ENCODE data around the gene STAC. TPM values are rescaled to one million over a fixed set of nuclear protein-coding genes. Genes with fewer than 3 reads are reported as not detected.

The STAC gene
- total and polyA plus RNA-seq, 8 donors = 0.29 to 7.2 (median 0.61) TPM; not detected in 4

DNA sequence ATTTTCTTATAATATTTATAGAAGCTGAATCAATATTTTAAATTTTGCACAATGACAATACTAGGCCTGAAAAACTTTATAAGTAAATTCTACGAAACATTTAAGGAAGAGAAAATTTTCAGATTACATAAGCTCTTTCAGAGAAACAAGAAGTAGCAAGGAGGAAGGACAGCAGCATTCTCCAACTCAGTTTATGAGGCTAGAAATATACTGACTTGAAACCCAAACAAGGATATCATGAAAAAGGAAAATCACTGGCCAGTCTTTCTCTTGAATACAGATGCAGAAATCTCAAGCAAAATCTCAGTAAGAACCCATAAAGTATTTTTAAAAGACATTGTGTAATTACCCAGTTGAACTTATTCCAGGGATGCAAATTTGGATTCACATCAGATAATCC, 121.3 kb downstream of the STAC start:
- Histone ChIP-seq H3K36me3 (no peaks in the 10 kb centered on the region), H3K27me3 (no peaks in the 10 kb centered on the region), H3K4me3 (no peak overlapping the region), H3K27ac (no peak overlapping the region), H3K9me3 (no peaks in the 10 kb centered on the region), H3K4me1 (no peaks in the 10 kb centered on the region)
- 76 to 96% (median 79%) methylated on average over 1 of the region's 1 CpG for WGBS, 5 donors
- TF ChIP-seq POLR2A (IDR thresholded peaks at IDR 0.05) (no peak), EP300 (IDR thresholded peaks at IDR 0.05) (no peak), POLR2AphosphoS5 (IDR thresholded peaks at IDR 0.05) (no peak)
- TF ChIP-seq, protein P1, sequence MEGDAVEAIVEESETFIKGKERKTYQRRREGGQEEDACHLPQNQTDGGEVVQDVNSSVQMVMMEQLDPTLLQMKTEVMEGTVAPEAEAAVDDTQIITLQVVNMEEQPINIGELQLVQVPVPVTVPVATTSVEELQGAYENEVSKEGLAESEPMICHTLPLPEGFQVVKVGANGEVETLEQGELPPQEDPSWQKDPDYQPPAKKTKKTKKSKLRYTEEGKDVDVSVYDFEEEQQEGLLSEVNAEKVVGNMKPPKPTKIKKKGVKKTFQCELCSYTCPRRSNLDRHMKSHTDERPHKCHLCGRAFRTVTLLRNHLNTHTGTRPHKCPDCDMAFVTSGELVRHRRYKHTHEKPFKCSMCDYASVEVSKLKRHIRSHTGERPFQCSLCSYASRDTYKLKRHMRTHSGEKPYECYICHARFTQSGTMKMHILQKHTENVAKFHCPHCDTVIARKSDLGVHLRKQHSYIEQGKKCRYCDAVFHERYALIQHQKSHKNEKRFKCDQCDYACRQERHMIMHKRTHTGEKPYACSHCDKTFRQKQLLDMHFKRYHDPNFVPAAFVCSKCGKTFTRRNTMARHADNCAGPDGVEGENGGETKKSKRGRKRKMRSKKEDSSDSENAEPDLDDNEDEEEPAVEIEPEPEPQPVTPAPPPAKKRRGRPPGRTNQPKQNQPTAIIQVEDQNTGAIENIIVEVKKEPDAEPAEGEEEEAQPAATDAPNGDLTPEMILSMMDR (IDR thresholded peaks at IDR 0.05) = no peak
- intact Hi-C loops (cut with DNase I; ENCODE audit: low total_unique reads) = no loop called here
- DNase-seq = no peak

DNA sequence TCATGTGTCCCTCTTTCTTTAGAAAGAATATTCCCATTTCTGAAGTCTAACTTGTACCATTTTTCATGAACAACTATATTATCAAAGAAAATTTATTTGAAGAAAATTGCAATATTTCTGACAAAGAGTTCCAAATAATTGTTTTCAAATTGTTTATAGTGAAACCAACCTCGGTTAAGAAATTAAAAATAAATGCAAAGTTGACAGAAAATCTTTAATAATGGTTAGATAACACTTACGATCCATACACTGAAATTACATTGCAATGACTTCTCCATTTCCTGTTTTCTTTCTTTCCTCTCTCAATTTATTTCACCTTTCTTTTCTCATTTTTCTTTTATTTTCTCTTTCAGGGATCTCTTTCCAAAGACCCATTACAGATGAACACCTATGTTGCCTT, 125.1 kb downstream of the STAC start:
- H3K9me3 ChIP-seq = no peaks in the 10 kb centered on the region
- no peaks in the 10 kb centered on the region for H3K27me3 ChIP-seq
- 59 to 85% (median 81%) methylated on average over 2 of the region's 2 CpGs for WGBS, 5 donors
- H3K4me1 ChIP-seq = no peaks in the 10 kb centered on the region
- no peak overlapping the region for H3K27ac ChIP-seq
- no peak overlapping the region for H3K4me3 ChIP-seq
- intact Hi-C loops (cut with DNase I; ENCODE audit: low total_unique reads) = no loop called here
- no peak for DNase-seq
- TF ChIP-seq POLR2AphosphoS5 (IDR thresholded peaks at IDR 0.05) = no peak
- no peak for TF ChIP-seq EP300 (IDR thresholded peaks at IDR 0.05)
- no peak for TF ChIP-seq POLR2A (IDR thresholded peaks at IDR 0.05)
- TF ChIP-seq, protein P1 (IDR thresholded peaks at IDR 0.05) = no peak
- no peaks in the 10 kb centered on the region for H3K36me3 ChIP-seq

DNA sequence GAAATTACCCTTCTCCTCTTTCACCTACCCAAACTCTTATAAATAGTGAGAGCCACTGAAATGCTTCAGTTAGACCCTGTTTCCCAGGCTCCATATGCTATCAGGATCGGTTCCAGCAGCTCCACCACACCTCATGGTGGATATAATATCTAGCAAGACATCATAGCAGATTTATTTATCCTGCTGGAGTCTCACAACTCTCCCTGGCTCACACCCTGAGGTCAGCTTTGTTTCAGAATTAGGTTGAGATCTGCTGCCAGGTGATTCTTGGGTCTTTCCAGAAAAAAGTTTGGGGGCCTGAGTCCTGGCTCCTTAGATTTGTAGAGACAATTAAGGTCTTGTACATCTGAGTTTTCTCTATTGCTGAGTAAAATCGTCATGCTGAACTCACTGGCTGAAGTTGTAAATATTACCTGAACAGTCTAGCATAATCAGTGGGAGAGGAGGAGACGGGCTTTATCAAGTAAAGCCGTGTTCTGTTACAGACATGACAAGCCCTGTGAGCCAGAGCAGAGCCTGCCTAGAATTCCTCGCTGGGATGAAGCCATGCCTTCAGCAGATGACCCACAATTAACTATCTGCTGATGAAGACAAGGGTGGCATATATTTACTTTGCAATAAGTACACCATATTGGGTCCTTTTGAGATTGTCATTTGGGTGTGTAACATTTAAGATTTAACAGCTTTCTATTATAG, 131.6 kb downstream of the STAC start:
- no peaks in the 10 kb centered on the region for H3K4me1 ChIP-seq
- H3K9me3 ChIP-seq = no peaks in the 10 kb centered on the region
- peak in 1 of 2 donors; percentile 20 for DNase-seq
- H3K27ac ChIP-seq = no peak overlapping the region
- no peaks in the 10 kb centered on the region for H3K36me3 ChIP-seq
- no peaks in the 10 kb centered on the region for H3K27me3 ChIP-seq
- TF ChIP-seq, protein P1 (IDR thresholded peaks at IDR 0.05) = no peak
- TF ChIP-seq POLR2A (IDR thresholded peaks at IDR 0.05) (no peak), EP300 (IDR thresholded peaks at IDR 0.05) (no peak), POLR2AphosphoS5 (IDR thresholded peaks at IDR 0.05) (no peak)
- intact Hi-C loops (cut with DNase I; ENCODE audit: low total_unique reads) = no loop called here
- H3K4me3 ChIP-seq = no peak overlapping the region
- WGBS, 5 donors = 50 to 59% (median 55%) methylated on average over 5 of the region's 5 CpGs

DNA sequence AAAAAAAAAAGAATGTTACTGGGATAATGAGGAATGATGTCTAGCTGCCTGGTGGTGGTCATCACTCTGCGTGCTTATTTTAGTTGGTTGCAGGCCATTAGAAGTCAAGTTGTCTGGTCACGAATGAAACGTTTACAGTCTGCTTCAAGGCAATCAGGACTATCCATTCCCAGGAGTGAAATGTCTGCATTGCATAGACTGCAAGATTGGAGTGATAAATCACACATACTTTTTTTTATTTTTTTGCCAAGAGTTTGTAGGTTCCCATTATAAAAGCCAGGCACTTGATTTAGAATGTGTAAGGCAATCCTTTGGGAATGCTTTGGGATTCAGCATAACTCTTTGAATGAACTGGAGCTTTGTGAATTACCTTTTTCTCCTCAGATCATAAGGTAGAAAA, 132.3 kb downstream of the STAC start:
- Histone ChIP-seq H3K27me3 (no peaks in the 10 kb centered on the region), H3K4me1 (no peaks in the 10 kb centered on the region), H3K36me3 (no peaks in the 10 kb centered on the region), H3K27ac (no peak overlapping the region), H3K9me3 (no peaks in the 10 kb centered on the region), H3K4me3 (no peak overlapping the region)
- intact Hi-C loops (cut with DNase I; ENCODE audit: low total_unique reads) = no loop called here
- no peak for DNase-seq
- 42 to 75% (median 63%) methylated on average over 3 of the region's 3 CpGs for WGBS, 5 donors
- TF ChIP-seq POLR2A (IDR thresholded peaks at IDR 0.05) (no peak), POLR2AphosphoS5 (IDR thresholded peaks at IDR 0.05) (no peak), EP300 (IDR thresholded peaks at IDR 0.05) (no peak)
- TF ChIP-seq, protein P1 (IDR thresholded peaks at IDR 0.05) = no peak

Data from stomach (tissue), 9 donors.